IPS-NIHi11 (cell line): Measurements from ENCODE around the gene SCAMP4.

Experiments
- DNase-seq: peaks from one replicate; pipeline ENCODE4 v3.0.0; 2012; ENCODE audit warnings: mixed read lengths, low spot score

SCAMP4 gene

DNA sequence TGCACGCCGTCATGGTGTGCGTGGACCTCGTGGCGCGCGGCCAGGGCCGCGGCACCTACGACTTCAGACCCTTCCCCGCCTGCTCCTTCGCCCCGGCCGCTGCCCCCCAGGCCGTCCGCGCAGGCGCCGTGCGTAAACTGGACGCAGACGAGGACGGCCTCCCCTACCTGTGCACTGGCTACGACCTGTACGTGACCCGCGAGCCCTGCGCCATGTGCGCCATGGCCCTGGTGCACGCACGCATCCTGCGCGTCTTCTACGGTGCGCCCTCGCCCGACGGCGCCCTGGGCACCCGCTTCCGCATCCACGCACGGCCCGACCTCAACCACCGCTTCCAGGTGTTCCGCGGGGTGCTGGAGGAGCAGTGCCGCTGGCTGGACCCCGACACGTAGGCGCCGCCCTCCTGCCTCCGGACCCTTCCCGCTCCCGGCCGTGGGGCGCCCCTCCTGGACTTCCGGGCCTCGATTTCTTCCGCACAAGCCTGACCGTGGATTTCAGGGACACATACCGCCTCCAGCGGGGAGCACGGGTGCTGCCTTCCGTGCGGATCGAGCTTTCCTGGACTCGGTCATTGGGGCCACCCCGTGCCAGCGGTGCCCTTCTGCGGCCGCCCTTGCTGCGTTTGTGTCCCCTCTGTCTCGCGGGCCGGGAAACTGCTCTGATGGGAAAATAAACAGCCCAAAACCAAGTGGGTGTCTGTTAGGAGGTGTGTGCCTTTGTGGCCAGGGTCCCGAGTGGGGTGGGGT, 7.7 kb downstream of the SCAMP4 start:
- no peak for DNase-seq

DNA sequence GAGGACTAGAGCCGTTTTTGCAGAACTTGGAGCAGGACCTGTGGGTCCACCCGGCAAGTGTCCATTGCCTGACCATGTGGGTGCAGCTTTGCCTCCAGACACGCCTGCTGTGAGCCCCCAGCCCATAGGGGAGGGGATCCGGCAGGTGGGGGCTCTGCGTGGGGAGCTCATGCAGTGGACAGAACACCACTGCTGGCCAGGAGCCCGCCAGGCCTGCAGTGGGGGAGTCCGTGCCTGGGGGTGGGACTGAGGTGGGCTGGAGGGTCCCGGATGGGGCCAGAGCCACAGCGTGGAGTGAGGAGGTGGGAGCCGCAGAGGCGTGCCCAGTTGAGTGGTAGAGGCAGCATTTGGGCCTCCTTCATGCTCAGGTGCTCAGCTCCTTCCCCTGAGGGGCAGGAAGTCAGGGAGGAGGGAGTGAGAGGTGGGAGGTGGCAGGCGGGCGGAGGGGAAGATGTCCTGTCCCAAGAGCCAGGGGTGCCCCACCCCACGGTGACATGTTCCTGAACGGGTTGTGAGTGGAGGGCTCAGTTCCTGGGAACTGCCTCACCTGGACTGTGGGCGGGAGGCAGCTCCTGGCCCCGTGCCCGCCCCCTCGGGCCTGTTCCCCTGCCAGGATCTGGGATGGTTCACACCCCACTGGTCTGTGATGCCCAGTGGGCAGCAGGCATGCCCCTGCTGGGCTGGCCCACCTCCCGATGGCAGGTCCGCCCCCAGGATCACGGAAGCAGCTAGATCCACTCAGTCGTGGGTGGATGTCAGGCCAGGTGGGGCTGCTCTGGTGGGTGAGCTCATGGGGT, 8.8 kb downstream of the SCAMP4 start:
- peak; percentile 49 for DNase-seq

GRCh38 chr19:1914826-1915341, 9.7 kb downstream of the SCAMP4 start:
- no peak for DNase-seq

GRCh38 chr19:1917146-1917545, 11.9 kb downstream of the SCAMP4 start:
- DNase-seq = no peak

DNA sequence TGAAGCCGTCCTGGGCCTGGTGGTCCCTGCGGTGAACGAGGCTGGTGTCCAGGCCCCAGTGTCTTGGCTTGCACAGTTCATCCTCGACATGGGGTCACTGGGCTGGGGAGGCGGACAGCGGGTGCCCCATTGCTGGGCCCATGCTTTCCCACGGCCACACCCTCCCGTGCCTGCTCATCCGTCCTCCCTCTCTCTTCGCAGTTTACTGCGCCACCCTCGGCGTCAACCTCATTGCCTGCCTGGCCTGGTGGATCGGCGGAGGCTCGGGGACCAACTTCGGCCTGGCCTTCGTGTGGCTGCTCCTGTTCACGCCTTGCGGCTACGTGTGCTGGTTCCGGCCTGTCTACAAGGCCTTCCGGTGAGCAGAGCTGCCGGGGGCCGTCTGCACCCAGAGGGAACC, 12.7 kb downstream of the SCAMP4 start:
- DNase-seq = no peak

GRCh38 chr19:1918975-1919374, 13.8 kb downstream of the SCAMP4 start:
- DNase-seq = no peak

DNA sequence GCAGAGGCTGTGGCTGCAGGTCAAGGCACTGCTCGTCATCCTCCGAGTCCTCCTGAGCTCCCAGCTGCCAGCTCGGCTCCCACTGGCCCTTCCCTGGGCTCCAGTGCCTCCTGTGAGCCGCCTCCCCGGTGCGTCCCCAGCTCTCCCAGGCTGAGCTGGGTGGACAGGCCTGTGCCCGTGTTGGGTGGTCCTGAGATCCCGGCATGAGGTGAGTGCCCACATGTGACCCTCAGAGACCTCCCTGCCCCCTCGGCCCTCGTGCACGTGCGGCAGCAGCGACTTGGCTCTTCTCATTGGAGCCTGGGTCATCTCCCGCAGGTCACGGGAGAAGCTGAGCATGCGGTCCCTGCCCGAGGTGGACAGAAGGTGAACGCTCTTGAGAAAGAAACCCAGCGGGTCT, 15.4 kb downstream of the SCAMP4 start:
- DNase-seq = no peak

DNA sequence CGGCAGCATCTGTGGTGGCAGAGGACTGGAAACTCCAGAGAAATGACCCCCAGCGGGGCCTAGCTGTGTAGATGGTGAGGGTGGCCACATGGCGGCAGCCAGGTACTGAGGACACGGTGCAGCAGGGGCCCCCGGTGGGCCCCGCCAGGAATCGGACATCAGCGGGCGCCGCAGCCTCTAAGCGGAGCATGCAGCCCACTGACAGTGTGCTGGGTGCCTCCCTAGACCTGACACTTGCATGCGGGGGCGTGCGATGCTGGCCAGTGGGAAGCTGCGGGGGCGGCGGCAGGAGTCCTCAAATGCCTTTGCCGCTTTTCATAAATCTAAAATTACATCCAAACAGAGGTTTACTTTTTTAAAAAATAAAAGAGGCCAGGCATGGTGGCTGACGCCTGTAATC, 16.1 kb downstream of the SCAMP4 start:
- DNase-seq = no peak

- no peak for DNase-seq
These were observed 16.6 kb downstream of the SCAMP4 start for GRCh38 chr19:1921825-1922224.

- no peak for DNase-seq
These were observed 17.6 kb downstream of the SCAMP4 start for GRCh38 chr19:1922803-1923202.

GRCh38 chr19:1923319-1923718, 18.1 kb downstream of the SCAMP4 start:
- no peak for DNase-seq

DNA sequence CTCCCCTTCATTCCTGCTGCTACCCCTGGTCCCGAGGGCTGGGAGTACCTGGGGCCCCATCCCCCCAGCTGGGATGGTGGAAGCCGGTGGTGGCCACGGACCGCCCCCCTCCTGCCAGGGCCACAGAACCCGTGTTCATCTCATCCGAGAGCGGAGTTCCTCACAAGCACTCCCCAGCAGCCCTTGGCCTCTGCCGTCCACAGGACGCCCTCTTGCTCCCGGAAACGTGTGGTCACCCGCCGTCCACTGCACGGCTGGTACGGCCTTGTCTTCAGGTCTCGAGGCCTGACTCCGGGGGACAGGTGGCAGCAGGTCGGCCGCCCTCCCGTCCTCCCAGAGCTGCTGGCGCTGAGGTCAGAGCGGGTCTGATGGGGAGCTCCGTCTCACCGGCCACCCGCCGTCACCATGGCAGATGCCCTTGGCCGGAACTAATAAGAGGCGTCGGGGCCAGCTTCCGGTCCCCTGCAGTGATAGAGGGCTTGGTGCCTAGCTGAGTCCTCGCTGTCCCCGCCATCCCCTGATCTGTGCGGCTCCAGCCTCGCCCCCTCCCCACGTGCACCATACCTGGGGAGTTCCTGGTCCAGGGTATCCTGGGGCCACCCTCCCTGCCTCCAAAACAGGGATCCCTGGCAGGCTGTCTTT, 19.2 kb downstream of the SCAMP4 start:
- no peak for DNase-seq

GRCh38 chr19:1925544-1925943, 20.3 kb downstream of the SCAMP4 start:
- no peak for DNase-seq

DNA sequence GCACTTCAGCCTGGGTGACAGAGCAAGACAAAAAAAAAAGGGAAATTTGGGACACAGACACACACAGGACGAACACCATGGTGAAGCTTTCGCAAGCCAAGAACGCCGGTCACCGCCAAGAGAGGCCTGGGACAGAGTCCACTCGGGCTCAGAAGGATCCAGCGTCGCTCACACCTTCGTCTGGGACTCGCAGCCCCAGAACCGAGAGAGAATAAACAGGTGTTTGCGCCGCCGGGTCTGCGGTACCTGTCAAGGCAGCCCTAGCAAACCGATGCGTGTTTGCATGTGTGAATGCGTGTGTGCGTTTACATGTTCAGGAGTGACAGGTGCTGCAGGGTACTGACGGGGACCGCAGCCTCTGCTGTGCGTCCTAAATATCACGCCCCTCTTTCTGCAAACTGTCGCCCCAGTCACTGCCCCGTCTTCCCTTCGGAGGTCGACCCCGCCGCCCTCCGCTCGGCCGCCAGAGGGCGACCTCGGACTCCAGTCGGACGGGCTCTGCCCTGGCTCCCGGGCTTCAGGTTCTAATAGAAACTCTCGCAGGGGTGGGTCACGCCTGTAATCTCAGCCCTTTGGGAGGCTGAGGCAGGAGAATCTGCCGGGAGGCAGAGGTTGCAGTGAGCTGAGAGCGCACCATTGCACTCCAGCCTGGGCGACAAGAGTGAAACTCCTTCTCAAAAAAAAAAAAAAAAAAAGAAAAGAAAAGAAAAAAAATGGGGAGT, 24.0 kb downstream of the SCAMP4 start:
- peak; percentile 95 for DNase-seq

- no peak for DNase-seq
These were observed 26.2 kb downstream of the SCAMP4 start for GRCh38 chr19:1931445-1931844.

GRCh38 chr19:1932395-1932794, 27.2 kb downstream of the SCAMP4 start:
- no peak for DNase-seq

DNA sequence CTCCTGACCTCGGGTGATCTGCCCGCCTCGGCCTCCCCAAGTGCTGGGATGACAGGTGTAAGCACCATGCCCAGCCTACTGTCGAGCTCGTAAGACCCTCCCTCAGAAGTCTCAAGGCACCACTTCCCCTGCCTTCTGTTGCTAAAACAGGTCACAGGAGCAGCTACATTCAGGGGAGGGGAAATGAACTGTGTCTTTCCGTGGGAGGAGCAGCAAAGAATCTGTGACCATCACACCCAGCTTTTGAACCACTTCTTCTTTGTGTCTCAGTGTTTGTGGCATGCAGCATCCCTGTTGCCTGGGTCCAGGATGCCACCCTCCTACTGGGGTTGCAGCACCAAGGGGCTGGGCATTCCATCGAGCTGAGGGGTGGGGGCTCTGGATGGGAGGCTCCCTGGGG, 28.0 kb downstream of the SCAMP4 start:
- DNase-seq = no peak

DNA sequence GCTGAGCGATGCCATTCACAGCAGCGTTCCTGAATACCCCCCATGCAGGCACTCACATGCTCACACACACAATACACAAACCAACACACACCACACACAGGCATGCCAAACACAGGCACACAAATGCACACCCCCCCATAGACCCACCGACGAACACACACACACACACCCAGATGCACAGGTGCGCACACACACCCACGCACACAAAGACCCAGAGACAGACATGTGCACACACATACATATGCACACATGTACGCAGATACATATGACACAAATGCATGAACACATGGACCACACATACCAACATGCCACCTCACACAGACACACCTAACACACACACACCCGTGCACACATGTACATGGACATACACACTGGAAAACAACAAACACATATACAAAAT, 28.7 kb downstream of the SCAMP4 start:
- no peak for DNase-seq

DNA sequence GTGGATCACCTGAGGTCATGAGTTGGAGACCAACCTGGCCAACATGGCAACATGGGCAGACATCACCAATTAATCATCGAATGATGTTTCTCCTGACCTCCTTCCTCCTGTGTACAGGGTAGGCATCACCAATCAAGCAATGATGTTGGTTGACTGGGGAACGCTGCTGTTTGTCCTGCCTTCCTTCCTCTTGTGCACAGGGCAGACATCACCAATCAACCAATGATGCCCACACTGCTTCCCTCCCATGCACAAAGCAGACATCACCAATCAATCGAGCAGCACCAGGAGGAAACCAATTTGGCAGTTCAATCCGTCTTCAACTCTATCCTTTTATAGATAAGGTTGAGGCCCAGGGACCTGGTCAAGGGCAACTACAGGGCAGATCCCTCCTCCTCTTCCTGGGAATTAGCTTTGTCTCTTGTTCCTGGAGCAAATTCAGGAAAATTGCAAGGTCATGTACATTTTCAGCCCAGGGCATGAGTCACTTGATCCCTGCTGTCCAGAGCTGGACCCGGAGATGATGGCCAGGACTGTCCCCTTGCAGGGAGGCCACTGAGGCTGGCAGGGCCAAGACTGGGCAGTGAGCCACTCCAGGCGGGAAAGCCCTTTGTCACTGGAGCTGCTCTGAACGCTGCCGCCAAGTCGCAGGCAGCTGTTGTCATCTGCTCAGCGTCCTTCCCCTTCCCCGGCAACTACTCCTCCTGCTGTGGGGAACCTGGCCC, 30.4 kb downstream of the SCAMP4 start:
- DNase-seq = no peak

- DNase-seq = no peak
These were observed 31.2 kb downstream of the SCAMP4 start for GRCh38 chr19:1936430-1936829.

DNA sequence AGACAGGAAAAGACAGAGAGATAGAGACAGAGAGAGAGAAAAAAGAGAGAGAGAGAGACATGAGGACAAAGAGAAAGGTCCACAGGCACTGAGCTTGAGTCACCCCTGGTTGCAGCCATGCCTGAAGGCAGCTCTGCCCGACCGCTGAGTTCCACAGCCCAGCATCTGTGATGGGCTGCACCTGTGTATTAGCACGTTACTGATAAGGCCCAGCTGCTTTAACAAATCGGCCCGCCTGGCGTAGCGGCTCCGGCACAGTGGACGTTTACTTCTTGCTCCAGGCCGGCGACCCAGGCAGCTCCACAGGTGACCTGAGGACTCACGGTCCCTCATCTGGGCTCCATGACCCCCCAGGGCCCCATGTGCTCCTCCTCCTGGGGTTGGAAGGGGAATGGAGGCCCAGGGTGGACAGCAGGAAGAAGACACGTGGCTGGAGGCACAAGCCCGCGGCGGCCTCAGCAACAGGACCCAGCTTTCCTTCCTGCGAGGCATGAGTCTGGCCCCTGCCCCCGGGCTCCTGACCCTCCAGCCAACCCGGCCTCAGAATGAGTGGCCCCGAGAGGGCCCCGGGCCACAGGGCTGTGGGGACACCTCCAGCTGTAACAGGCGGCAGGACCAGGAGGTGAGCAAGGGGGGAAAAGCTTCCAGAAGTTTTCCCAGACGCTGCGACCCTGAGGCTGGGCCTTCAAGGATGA, 31.9 kb downstream of the SCAMP4 start:
- no peak for DNase-seq
